SU-DHL-6 (cell line): ENCODE results near the gene SHISA9.

Experiments used
- CTCF ChIP-seq: fragments of 200-600 bp; sonication (generic); IDR thresholded peaks from one replicate; pipeline ENCODE4 v1.5.1; 2017; ENCODE audit warnings: antibody characterized with exemption, mild to moderate bottlenecking, low read length, moderate library complexity; ENCODE audit not compliant: insufficient read depth, poor library complexity, severe bottlenecking
- EZH2phosphoT487 ChIP-seq: fragments of 200-600 bp; sonication (generic), shearing (Covaris generic); conservative IDR thresholded peaks from 2 replicates; pipeline ENCODE4 v1.6.1; 2018; ENCODE audit warnings: mild to moderate bottlenecking, antibody characterized with exemption, low read length, moderate library complexity, mixed read lengths

DNA sequence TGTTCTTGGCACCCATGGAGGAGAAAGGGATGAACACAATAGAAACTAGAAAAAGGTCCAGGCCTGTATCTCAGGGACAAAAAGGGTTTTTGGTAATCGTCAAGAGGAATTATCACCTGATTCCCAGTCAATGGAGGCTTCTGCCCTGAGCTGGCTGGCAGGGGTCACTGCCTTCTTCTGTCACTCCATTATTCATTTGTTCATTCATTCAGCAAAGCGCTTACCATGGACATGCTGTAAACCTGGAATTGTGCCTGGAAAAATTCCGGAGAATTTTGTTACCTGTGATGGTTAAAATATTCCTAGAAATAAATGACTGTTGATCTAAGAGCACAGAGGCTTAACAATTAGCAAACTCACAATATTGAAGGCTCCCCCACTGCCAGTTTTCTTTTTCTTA lies 212.3 kb downstream of the SHISA9 start:
- TF ChIP-seq CTCF (no peak), EZH2phosphoT487 (no peak)
